ENCODE measurements around the gene FBXL14.

DNA sequence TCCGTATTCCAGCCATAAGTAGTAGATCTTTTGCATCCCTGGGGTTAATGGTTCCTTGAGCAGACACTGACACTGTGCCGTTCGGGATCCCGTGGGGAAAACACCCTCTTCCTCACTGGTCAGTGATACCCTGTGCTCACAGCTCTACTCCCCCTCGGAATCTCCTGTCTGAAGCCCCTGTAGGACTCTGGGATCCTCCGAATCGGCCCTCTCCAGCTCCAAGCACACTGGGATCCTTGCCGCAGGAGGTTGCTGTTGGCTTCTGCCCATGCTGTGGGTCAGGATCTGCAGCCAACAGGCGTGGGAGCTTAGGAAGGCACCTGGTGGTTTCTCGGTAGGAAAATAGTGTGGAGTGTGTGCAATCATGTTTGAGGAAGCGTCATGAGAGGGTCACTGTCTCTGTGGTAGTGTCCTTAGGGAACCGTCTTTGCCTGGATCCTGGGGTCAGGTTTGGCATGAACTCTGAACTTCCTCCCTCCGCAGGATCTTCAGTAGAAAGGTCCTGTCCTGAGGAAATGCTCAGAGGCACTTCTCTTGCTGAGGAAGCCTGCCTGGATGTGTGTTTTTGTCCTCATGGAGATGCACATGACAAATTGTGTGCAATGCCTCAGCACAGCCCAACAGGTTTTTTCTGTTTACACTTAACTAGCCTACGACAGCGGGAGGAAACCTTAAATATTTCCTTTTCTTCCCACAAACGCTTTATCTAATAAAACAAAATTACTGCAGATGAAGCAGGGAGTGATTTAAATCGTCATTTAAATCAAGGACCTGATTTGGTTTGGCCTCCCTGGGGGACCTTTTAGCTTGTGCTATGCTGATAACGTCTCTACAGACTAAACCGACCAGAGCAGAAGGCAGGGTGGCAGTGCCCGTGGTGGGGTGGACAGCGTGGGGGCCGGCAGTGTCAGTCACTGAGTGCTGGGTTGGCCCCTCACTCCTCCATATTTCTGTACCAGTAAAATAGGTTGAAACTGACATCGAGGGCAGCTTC is 18.7 kb downstream of the FBXL14 start:
- TF ChIP-seq, protein P1, sequence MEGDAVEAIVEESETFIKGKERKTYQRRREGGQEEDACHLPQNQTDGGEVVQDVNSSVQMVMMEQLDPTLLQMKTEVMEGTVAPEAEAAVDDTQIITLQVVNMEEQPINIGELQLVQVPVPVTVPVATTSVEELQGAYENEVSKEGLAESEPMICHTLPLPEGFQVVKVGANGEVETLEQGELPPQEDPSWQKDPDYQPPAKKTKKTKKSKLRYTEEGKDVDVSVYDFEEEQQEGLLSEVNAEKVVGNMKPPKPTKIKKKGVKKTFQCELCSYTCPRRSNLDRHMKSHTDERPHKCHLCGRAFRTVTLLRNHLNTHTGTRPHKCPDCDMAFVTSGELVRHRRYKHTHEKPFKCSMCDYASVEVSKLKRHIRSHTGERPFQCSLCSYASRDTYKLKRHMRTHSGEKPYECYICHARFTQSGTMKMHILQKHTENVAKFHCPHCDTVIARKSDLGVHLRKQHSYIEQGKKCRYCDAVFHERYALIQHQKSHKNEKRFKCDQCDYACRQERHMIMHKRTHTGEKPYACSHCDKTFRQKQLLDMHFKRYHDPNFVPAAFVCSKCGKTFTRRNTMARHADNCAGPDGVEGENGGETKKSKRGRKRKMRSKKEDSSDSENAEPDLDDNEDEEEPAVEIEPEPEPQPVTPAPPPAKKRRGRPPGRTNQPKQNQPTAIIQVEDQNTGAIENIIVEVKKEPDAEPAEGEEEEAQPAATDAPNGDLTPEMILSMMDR (IDR thresholded peaks at IDR 0.05), result peak in 1 of 4 experiments; percentile 10
- no peak for TF ChIP-seq POLR2AphosphoS5 (IDR thresholded peaks at IDR 0.05)
- TF ChIP-seq POLR2A (IDR thresholded peaks at IDR 0.05), result no peak
- TF ChIP-seq EP300 (IDR thresholded peaks at IDR 0.05), result no peak
